ENCODE results near the gene DHRS1.
A peak's percentile ranks its signal among the peaks of the same experiment; 100 is the strongest.

The DHRS1 gene

GRCh38 chr14:24280797-24281460 lies 18.7 kb downstream of the DHRS1 start:
- no peak for DNase-seq

- no peak for DNase-seq
These were observed 20.0 kb downstream of the DHRS1 start for GRCh38 chr14:24279301-24280186.

GRCh38 chr14:24278424-24278823 lies 21.2 kb downstream of the DHRS1 start:
- no peak for DNase-seq

GRCh38 chr14:24277606-24278321 lies 21.8 kb downstream of the DHRS1 start:
- DNase-seq = no peak

GRCh38 chr14:24277071-24277470 lies 22.5 kb downstream of the DHRS1 start:
- DNase-seq = no peak

- DNase-seq = no peak
These were observed 25.5 kb downstream of the DHRS1 start for GRCh38 chr14:24274101-24274543.

GRCh38 chr14:24273422-24273998 lies 26.1 kb downstream of the DHRS1 start:
- DNase-seq = no peak

GRCh38 chr14:24272467-24272866 lies 27.1 kb downstream of the DHRS1 start:
- no peak for DNase-seq

GRCh38 chr14:24271834-24272263 lies 27.7 kb downstream of the DHRS1 start:
- DNase-seq = no peak

GRCh38 chr14:24271134-24271833 lies 28.3 kb downstream of the DHRS1 start, which contains the start of gene RABGGTA:
Gene RABGGTA, minus strand, starts transcription at chr14:24271597. Its CDS starts 482 bp downstream, at chr14:24271115.
- peak; percentile 88 for DNase-seq

GRCh38 chr14:24270537-24271133 lies 28.9 kb downstream of the DHRS1 start:
- DNase-seq = no peak

- DNase-seq = no peak
These were observed 29.6 kb downstream of the DHRS1 start for GRCh38 chr14:24269910-24270536.

- DNase-seq = no peak
These were observed 30.2 kb downstream of the DHRS1 start for GRCh38 chr14:24269368-24269767.

GRCh38 chr14:24268225-24268624 lies 31.4 kb downstream of the DHRS1 start:
- DNase-seq = no peak

GRCh38 chr14:24267516-24267915 lies 32.1 kb downstream of the DHRS1 start:
- no peak for DNase-seq

GRCh38 chr14:24266344-24267244 lies 33.0 kb downstream of the DHRS1 start:
- no peak for DNase-seq

GRCh38 chr14:24264298-24264697 lies 35.3 kb downstream of the DHRS1 start:
- no peak for DNase-seq

GRCh38 chr14:24263848-24264247 lies 35.7 kb downstream of the DHRS1 start:
- no peak for DNase-seq

GRCh38 chr14:24262821-24263733 lies 36.5 kb downstream of the DHRS1 start, which contains the start of gene TGM1:
Gene TGM1, minus strand, starts transcription at chr14:24263177. Its CDS starts 825 bp downstream, at chr14:24262352.
- DNase-seq = no peak
